GM13977 (cell line): Measurements from ENCODE around the gene TOP2B.

ENCODE experiments used
- DNase-seq: peaks from one replicate; pipeline ENCODE4 v3.0.0; 2012; ENCODE audit warnings: low spot score
- in situ Hi-C: fragments of 300-500 bp; cut with MboI; formaldehyde crosslinking; loops from one replicate; pipeline ENCODE4 v1.12.0; 2022; ENCODE audit warnings: low sequenced_read_pairs, low pct_unique_long_range_greater_than_20kb, mixed read lengths, inconsistent platforms; ENCODE audit not compliant: unreplicated experiment
- TF ChIP-seq, protein P1 (sequence below): IDR thresholded peaks from 2 replicates; pipeline ENCODE4 v1.5.1; 2012; ENCODE audit warnings: mild to moderate bottlenecking, control low read depth; ENCODE audit not compliant: insufficient read depth; ENCODE audit errors: extremely low read depth, missing control alignments

Gene TOP2B

DNA sequence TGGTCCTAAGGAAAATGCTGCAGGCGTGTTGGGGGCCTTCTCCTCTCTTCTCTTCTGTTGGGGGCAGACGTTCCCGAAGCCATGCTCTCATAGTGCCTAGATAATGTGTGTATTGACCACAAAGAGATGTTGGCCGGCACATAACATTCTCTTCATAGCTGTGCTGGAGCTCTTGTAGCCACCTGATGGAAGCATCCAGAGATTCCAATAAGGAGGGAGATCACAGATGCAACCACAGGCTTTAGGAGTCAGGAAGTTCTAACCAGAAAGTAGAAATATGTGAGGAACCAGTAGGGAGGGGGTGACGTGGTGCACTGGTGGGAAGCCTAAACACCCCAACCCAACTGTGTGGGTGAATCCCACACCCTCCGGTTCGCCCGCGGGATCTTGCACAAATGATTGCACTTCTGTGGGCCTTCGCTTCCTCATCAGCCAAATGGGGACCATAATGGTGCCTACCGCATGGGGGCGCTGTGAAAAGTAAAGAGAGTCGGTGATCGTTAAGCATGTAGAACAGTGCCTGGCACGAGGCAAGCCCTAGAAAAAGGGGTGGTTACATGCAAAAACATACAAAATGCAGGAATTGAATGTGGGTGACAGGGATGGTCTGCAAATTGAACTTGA, 87.8 kb downstream of the TOP2B start:
- no peak for DNase-seq
- TF ChIP-seq, protein P1, sequence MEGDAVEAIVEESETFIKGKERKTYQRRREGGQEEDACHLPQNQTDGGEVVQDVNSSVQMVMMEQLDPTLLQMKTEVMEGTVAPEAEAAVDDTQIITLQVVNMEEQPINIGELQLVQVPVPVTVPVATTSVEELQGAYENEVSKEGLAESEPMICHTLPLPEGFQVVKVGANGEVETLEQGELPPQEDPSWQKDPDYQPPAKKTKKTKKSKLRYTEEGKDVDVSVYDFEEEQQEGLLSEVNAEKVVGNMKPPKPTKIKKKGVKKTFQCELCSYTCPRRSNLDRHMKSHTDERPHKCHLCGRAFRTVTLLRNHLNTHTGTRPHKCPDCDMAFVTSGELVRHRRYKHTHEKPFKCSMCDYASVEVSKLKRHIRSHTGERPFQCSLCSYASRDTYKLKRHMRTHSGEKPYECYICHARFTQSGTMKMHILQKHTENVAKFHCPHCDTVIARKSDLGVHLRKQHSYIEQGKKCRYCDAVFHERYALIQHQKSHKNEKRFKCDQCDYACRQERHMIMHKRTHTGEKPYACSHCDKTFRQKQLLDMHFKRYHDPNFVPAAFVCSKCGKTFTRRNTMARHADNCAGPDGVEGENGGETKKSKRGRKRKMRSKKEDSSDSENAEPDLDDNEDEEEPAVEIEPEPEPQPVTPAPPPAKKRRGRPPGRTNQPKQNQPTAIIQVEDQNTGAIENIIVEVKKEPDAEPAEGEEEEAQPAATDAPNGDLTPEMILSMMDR = no peak
- in situ Hi-C loops = no loop called here

DNA sequence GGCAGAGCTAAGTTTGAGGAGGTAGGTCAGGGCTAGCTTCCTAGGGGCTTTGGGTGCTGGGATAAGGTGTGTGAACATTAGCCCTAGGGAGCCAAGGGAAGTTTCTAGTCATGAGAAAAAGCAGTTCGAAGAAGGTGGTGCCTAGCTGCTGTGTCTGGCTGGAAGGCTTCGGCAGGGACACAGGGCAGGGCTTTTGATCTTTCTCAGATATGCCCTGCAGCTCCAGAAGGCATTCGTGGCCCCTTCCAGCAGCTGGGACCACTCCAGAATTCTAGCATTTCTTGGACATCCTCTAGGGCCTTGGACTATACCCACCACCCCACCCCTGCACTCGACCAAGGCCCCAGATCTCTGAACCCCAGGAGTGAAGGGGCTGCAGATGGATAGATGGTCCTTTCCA, 88.6 kb downstream of the TOP2B start:
- TF ChIP-seq, protein P1 = no peak
- no peak for DNase-seq
- in situ Hi-C loops = no loop called here

DNA sequence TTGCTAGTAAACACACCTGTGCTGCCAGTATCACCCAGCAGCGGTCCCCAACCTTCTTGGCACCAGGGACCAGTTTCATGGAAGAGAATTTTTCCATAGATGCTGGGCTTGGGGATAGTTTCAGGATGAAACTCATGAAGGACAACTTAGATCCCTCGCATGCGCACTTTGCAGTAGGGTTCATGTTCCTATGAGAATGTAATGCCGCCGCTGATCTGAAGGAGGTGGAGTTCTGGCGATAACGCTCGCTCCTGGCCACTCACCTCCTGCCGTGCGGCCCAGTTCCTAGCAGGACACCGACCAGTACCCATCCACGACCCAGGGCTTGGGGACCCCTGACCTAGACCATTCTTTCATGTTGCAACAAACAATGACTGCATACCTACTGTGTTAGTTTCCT, 89.7 kb downstream of the TOP2B start:
- in situ Hi-C loops = no loop called here
- TF ChIP-seq, protein P1 = no peak
- no peak for DNase-seq

DNA sequence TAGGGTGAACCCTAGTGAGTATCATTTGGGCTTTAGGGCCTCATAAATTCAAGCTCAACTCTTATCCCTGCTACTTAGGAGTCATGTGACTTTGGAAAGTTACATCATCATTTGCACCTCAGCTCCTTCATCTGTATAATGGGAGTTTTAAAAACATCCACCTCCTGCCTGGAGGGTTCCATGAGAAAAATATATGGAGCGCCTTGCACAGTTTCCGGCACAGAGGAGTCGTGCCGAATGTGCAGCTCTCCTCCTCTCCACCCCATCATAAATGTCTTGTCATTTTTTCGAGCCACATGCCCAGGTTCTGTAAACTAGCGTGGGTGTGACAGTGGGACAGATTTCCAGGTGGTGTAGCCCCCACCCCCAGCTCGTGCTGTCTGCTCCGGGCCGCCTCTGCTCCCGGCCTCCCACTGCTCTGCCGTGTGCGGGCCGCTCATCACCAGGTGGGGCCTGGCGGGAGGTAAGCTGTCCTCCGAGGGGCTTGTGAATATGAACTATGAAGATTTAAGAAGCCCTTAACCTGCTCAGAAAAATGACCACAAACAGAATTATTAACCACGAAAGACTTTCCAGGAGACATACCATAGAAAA, 90.4 kb downstream of the TOP2B start:
- in situ Hi-C loops = no loop called here
- TF ChIP-seq, protein P1 = no peak
- DNase-seq = no peak

DNA sequence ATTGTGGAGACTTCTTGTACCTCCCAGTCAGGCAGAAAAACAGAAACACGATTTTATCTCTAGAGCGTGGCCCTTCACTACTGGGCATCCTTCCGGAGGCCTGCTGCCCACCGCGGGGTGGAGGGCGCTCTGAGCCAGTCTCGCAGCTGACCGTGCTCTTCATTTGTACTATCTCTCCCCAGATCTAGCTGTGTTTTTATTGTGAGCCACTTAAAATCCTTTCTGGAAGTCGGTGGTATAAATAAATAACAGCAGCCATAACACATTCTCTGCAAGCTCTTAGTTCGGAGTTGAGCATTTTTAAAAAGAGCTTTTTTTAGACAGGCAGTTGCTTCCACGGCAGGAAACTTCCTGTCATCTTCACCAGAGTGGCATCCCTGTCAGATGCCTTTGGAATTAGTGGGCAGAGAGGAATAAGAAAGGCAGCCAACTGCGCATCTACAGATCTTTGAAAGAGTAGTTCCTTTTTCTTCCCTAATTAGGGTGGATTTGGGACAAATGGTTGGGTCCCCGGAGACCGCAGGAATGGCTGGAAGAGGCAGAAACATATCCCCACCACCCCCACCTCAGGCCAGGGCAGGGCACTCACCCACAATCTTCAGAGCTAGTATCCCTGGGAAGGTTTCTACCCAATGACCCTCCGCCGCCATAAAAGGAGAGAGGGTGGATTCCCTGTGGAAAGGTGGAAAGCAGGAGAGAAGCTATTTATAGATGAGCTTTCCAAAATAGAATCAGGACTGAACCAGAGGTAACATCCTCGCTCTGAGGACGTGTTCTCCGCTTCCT, 91.1 kb downstream of the TOP2B start:
- in situ Hi-C loops = no loop called here
- DNase-seq = no peak
- TF ChIP-seq, protein P1 = no peak

DNA sequence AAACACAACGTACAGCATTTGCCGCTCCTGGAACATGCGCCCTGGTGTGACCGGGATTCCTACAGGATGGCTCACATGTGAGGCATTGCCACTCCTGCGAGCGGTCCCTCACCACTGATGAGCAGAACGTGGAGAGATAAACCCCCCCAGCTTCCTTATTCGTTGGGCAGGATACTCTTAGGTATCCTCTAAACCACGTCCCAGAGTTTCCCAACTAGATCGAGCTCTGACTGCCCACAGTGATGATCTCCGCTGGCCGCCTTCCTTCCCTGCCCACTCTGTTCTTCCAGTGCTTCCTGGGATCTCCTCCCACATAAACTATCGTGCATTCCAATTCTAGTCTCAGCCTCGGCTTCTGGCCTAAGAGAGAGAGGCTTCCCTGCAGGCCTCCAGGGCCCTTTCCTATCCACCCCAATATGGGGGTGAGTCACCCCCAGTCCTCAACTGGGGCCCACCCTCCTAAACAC, 91.8 kb downstream of the TOP2B start:
- TF ChIP-seq, protein P1 = no peak
- in situ Hi-C loops = no loop called here
- no peak for DNase-seq
